ENCODE measurements around the gene CCDC102A.
"Not testable (repeated sequence)": the region's sequence is repeated elsewhere in the genome, so short reads cannot be mapped to it uniquely, and the experiment has no call there.

The CCDC102A gene

GRCh38 chr16:57536306-57537193 lies at the start of gene CCDC102A:
Gene CCDC102A (minus strand): TSS chr16:57536571. CDS start chr16:57529177, 7,394 bp downstream.
- DNase-seq, result peak; percentile 54

- DNase-seq, result no peak
These were observed 48.8 kb upstream of the CCDC102A start for GRCh38 chr16:57585051-57585687.

- DNase-seq, result no peak
These were observed 42.9 kb upstream of the CCDC102A start for GRCh38 chr16:57579361-57579665.

GRCh38 chr16:57578521-57579360 lies 42.4 kb upstream of the CCDC102A start:
- DNase-seq, result no peak

GRCh38 chr16:57577691-57578224 lies 41.4 kb upstream of the CCDC102A start:
- DNase-seq, result peak; percentile 35

GRCh38 chr16:57577214-57577613 lies 40.8 kb upstream of the CCDC102A start:
- DNase-seq, result no peak

GRCh38 chr16:57576429-57576870 lies 40.1 kb upstream of the CCDC102A start:
- DNase-seq, result peak; percentile 85

GRCh38 chr16:57575468-57576277 lies 39.3 kb upstream of the CCDC102A start:
- no peak for DNase-seq

GRCh38 chr16:57574646-57575467 lies 38.5 kb upstream of the CCDC102A start:
- DNase-seq, result no peak

- DNase-seq, result no peak
These were observed 37.7 kb upstream of the CCDC102A start for GRCh38 chr16:57574086-57574485.

- DNase-seq, result no peak
These were observed 36.8 kb upstream of the CCDC102A start for GRCh38 chr16:57572978-57573728.

GRCh38 chr16:57571098-57571497 lies 34.7 kb upstream of the CCDC102A start:
- DNase-seq, result no peak

GRCh38 chr16:57570301-57571070 lies 34.1 kb upstream of the CCDC102A start:
- no peak for DNase-seq

GRCh38 chr16:57569306-57569946 lies 33.1 kb upstream of the CCDC102A start:
- no peak for DNase-seq

GRCh38 chr16:57568772-57569171 lies 32.4 kb upstream of the CCDC102A start:
- not testable (repeated sequence) for DNase-seq

GRCh38 chr16:57568173-57568678 lies 31.9 kb upstream of the CCDC102A start:
- no peak for DNase-seq

GRCh38 chr16:57567691-57568090 lies 31.3 kb upstream of the CCDC102A start:
- DNase-seq, result no peak

GRCh38 chr16:57566436-57566835 lies 30.1 kb upstream of the CCDC102A start:
- no peak for DNase-seq

- no peak for DNase-seq
These were observed 29.1 kb upstream of the CCDC102A start for GRCh38 chr16:57565461-57565860.
